ES-I3 (cell line): ENCODE measurements around the gene CDC25C.

Experiments used
- H3K36me3 ChIP-seq: 2 replicates; pipeline ENCODE4 v1.6.1; 2013; ENCODE audit warnings: mild to moderate bottlenecking, low read length, control low read depth, moderate library complexity; ENCODE audit not compliant: insufficient read depth
- H3K4me1 ChIP-seq: 2 replicates; pipeline ENCODE4 v1.6.1; 2013; ENCODE audit warnings: mild to moderate bottlenecking, control low read depth, low read length; ENCODE audit not compliant: insufficient read depth
- H3K9ac ChIP-seq: 2 replicates; pipeline ENCODE4 v1.6.1; 2013; ENCODE audit warnings: low read depth, mild to moderate bottlenecking, low read length, moderate library complexity
- H3K9me3 ChIP-seq: 2 replicates; pipeline ENCODE4 v1.6.1; 2013; ENCODE audit warnings: mild to moderate bottlenecking, low read length, moderate library complexity; ENCODE audit not compliant: control insufficient read depth, insufficient read depth

The CDC25C gene

DNA sequence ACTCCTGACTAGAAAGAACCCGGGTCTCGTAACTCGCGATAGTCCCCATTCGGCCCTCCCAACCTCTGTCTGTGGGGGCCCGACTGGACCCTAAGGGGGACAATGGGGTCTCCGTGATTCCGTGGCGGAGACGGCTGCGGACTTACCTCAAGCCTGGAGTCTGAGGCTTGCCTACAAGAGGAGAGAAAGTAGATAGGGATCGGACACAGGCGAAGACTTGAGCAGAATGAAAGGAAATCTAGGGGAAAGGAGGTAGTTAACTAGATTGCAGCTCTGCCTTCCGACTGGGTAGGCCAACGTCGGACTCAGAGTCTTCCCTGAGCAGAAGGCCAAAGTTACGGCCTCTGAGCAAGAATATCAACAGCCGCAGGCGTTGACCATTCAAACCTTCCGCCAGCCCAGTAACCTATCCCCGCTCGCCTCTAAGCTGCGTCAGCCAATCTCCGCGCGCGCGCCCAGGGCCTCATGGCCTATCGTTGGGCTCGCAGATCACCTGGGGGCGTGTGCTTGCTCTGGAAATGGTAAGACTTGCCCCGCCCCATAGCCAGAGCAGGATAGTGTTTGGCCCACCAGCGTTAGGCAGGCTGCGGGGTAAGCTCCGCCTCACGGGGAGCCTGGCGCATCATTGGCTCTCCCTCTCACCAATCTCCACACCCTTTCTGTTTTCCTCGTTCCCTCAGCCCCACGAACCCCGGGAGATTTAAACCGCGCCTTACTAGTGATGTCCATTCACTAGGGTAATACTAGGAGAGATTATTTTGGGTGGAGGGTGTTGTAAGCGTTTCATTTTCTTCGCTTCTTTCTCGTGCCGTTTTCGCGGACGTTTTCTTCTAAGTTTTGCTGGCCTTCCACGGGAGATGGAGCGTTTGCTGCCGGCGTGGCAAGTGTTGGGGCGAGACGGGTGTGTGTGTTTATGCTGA, at the start of gene CDC25C:
TSS of gene CDC25C (minus strand) at position 356 of the 920 bp plus-strand sequence. CDS start 624 bp downstream, outside the sequence.
- Histone ChIP-seq H3K36me3 (no peaks in the 10 kb centered on the region), H3K9me3 (no peaks in the 10 kb centered on the region), H3K9ac (peak within 1 kb of the TSS; percentile 80), H3K4me1 (peaks cover under 1% of the 10 kb centered on the region; the same call in 1 of the 2 replicates)

- peaks cover 5% of the 10 kb centered on the region; the same call in 1 of the 2 replicates for H3K36me3 ChIP-seq
- no peaks in the 10 kb centered on the region for H3K9me3 ChIP-seq
- H3K4me1 ChIP-seq = no peaks in the 10 kb centered on the region; the same call in 1 of the 2 replicates
- H3K9ac ChIP-seq = no peak overlapping the region
Measured at GRCh38 chr5:138372653-138373052, 41.0 kb upstream of the CDC25C start.

- H3K4me1 ChIP-seq = no peaks in the 10 kb centered on the region; the same call in 1 of the 2 replicates
- no peak overlapping the region for H3K9ac ChIP-seq
- 0 out of 2 replicates have a peak, but pooled peaks cover 3% of the 10 kb centered on the region for H3K36me3 ChIP-seq
- H3K9me3 ChIP-seq = no peaks in the 10 kb centered on the region
Measured at GRCh38 chr5:138372225-138372624, 40.6 kb upstream of the CDC25C start.

- H3K9me3 ChIP-seq = no peaks in the 10 kb centered on the region
- no peaks in the 10 kb centered on the region; the same call in 1 of the 2 replicates for H3K4me1 ChIP-seq
- H3K9ac ChIP-seq = no peak overlapping the region
- H3K36me3 ChIP-seq = 0 out of 2 replicates have a peak, but pooled peaks cover 3% of the 10 kb centered on the region
Measured at GRCh38 chr5:138371454-138371853, 39.9 kb upstream of the CDC25C start.

GRCh38 chr5:138370537-138370936, 38.9 kb upstream of the CDC25C start:
- no peaks in the 10 kb centered on the region for H3K9me3 ChIP-seq
- H3K9ac ChIP-seq = no peak overlapping the region
- H3K36me3 ChIP-seq = 0 out of 2 replicates have a peak, but pooled peaks cover 3% of the 10 kb centered on the region
- H3K4me1 ChIP-seq = no peaks in the 10 kb centered on the region; the same call in 1 of the 2 replicates

GRCh38 chr5:138369706-138370105, 38.1 kb upstream of the CDC25C start:
- H3K36me3 ChIP-seq = 0 out of 2 replicates have a peak, but pooled peaks cover 3% of the 10 kb centered on the region
- H3K9ac ChIP-seq = no peak overlapping the region
- H3K4me1 ChIP-seq = no peaks in the 10 kb centered on the region; the same call in 1 of the 2 replicates

GRCh38 chr5:138369261-138369660, 37.7 kb upstream of the CDC25C start:
- H3K4me1 ChIP-seq = no peaks in the 10 kb centered on the region; the same call in 1 of the 2 replicates

More at GRCh38 chr5:138369706-138370105, 38.1 kb upstream of the CDC25C start:
- no peaks in the 10 kb centered on the region for H3K9me3 ChIP-seq

GRCh38 chr5:138366632-138367382, 35.2 kb upstream of the CDC25C start:
- no peak overlapping the region for H3K9ac ChIP-seq
- H3K9me3 ChIP-seq = no peaks in the 10 kb centered on the region
- no peaks in the 10 kb centered on the region; the same call in 1 of the 2 replicates for H3K4me1 ChIP-seq
- no peaks in the 10 kb centered on the region for H3K36me3 ChIP-seq

More at GRCh38 chr5:138369261-138369660, 37.7 kb upstream of the CDC25C start:
- Histone ChIP-seq H3K36me3 (0 out of 2 replicates have a peak, but pooled peaks cover 3% of the 10 kb centered on the region), H3K9me3 (no peaks in the 10 kb centered on the region), H3K9ac (no peak overlapping the region)

- H3K36me3 ChIP-seq = no peaks in the 10 kb centered on the region
- no peak overlapping the region for H3K9ac ChIP-seq
- no peaks in the 10 kb centered on the region; the same call in 1 of the 2 replicates for H3K4me1 ChIP-seq
- H3K9me3 ChIP-seq = no peaks in the 10 kb centered on the region
Measured at GRCh38 chr5:138364576-138364975, 33.0 kb upstream of the CDC25C start.

- Histone ChIP-seq H3K4me1 (no peaks in the 10 kb centered on the region), H3K9ac (no peak overlapping the region), H3K9me3 (no peaks in the 10 kb centered on the region), H3K36me3 (no peaks in the 10 kb centered on the region)
Measured at GRCh38 chr5:138360941-138361452, 29.4 kb upstream of the CDC25C start.

GRCh38 chr5:138359621-138360020, 28.0 kb upstream of the CDC25C start:
- H3K36me3 ChIP-seq = no peaks in the 10 kb centered on the region
- no peaks in the 10 kb centered on the region; the same call in none of the 2 replicates for H3K4me1 ChIP-seq
- H3K9me3 ChIP-seq = no peaks in the 10 kb centered on the region
- no peak overlapping the region for H3K9ac ChIP-seq

DNA sequence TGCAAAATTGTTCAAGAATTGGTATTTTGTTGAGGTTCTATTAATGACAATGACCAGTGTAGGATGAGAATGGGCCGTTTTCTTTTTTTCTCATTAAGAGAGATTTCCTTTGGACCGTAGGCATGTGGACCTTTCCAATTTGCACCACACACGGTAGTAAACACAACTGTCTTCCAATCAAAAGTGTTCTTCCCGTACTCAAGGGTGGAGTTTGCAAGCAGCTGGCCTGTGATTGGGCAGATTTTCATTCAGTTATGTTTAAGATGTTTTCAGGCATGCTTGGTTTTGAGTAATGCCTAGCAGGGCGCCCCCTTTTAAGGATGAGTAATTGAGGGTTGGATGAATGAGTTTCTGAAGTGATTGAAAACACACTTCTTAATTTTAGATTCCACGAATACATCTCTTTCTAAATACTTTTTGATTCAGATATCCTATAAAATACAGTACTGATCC, 23.3 kb upstream of the CDC25C start:
- no peaks in the 10 kb centered on the region for H3K36me3 ChIP-seq
- H3K9ac ChIP-seq = peak overlapping the region; percentile 88; the same call in 1 of the 2 replicates

GRCh38 chr5:138354387-138354786, 22.8 kb upstream of the CDC25C start:
- Histone ChIP-seq H3K9me3 (no peaks in the 10 kb centered on the region), H3K36me3 (no peaks in the 10 kb centered on the region), H3K4me1 (peaks cover 3% of the 10 kb centered on the region), H3K9ac (peak overlapping the region; percentile 88)

More for the DNA sequence above, 23.3 kb upstream of the CDC25C start:
- Histone ChIP-seq H3K9me3 (no peaks in the 10 kb centered on the region), H3K4me1 (peaks cover 3% of the 10 kb centered on the region)
